K562 (cell line): ENCODE results near the gene IFFO2. TPM values are rescaled to one million over a fixed set of nuclear protein-coding genes. Genes with fewer than 3 reads are reported as not detected.

Experiments used
- ATAC-seq: fragments of 200-7000 bp; cut with Tn5 transposase; 3 replicates; pipeline ENCODE4 v1.9.1; 2020; ENCODE audit warnings: moderate library complexity
- BruUV-seq: library from RNA; stranded (reverse); fragments of 400-500 nt; replicated peaks from 2 replicates; lab custom pipeline; 2021; lab: Mats Ljungman, UMichigan
- CTCF ChIA-PET: fragments of 300-600 bp; formaldehyde crosslinking; extraction: SDS; loops from one replicate; lab custom pipeline; 2021; ENCODE audit warnings: low intra/inter-chr PET ratio; lab: Yijun Ruan, JAX
- POLR2A ChIA-PET: fragments of 300-600, 350-650 bp; sonication (Branson Sonifier 250); formaldehyde crosslinking; extraction: SDS; loops from one replicate; lab custom pipeline; 2021; ENCODE audit warnings: antibody characterized with exemption, inconsistent platforms; lab: Yijun Ruan, JAX
- DNase-seq, 4 experiments: peaks; one replicate each; pipeline versions ENCODE4 v3.0.0 to v3.0.0-alpha.2; 2011 to 2018; ENCODE audit warnings: low spot score in 3 of 4, mixed read lengths in 3 of 4; ENCODE audit errors: extremely low read depth in 1 of 4
- FAIRE-seq: peaks from 2 replicates; lab custom pipeline; 2011; peaks lifted over from hg19 to GRCh38; lab: Jason Lieb, UNC
- H2AFZ ChIP-seq: 2 replicates; pipeline ENCODE4 v1.6.0; 2011; ENCODE audit warnings: low read depth, low read length, control low read depth, inconsistent platforms
- H3K27ac ChIP-seq: fragments of 200-600 bp; 3 replicates; pipeline ENCODE4 v1.8.0; 2011; ENCODE audit warnings: low read depth, mild to moderate bottlenecking, control low read depth, inconsistent platforms, low read length, moderate library complexity, mixed read lengths; ENCODE audit errors: extremely low read depth
- H3K27me3 ChIP-seq, 2 experiments: fragments of 300-600 bp in 1 of 2; 2 replicates in 1 of 2; 3 replicates in 1 of 2; pipeline versions ENCODE4 v1.6.0 to v1.8.0; 2011; ENCODE audit warnings: inconsistent platforms in 2 of 2, low read length in 2 of 2, mild to moderate bottlenecking in 1 of 2, mixed read lengths in 1 of 2, moderate library complexity in 1 of 2; ENCODE audit not compliant: control insufficient read depth in 2 of 2, insufficient read depth in 2 of 2
- H3K36me3 ChIP-seq: fragments of 300-600 bp; 3 replicates; pipeline ENCODE4 v1.8.0; 2011; ENCODE audit warnings: mild to moderate bottlenecking, low read length, inconsistent platforms; ENCODE audit not compliant: control insufficient read depth, insufficient read depth
- H3K4me1 ChIP-seq, 2 experiments: fragments of 200-600 bp in 1 of 2; replicated peaks in 1 of 2; 2 replicates in 1 of 2; 3 replicates in 1 of 2; pipeline versions ENCODE4 v1.5.1 to v1.8.0; 2011; ENCODE audit warnings: inconsistent platforms in 2 of 2, low read length in 2 of 2, mild to moderate bottlenecking in 1 of 2, mixed read lengths in 1 of 2, moderate library complexity in 1 of 2; ENCODE audit not compliant: control insufficient read depth in 2 of 2, insufficient read depth in 2 of 2
- H3K4me2 ChIP-seq: 2 replicates; pipeline ENCODE4 v1.6.1; 2011; ENCODE audit warnings: low read length, control low read depth, inconsistent platforms, mixed read lengths; ENCODE audit not compliant: insufficient read depth
- H3K4me3 ChIP-seq: fragments of 200-600 bp; sonication (generic), shearing (Covaris generic); 2 replicates; pipeline ENCODE4 v1.5.1; 2016; ENCODE audit warnings: control low read depth, inconsistent platforms
- H3K79me2 ChIP-seq: fragments of 200-600 bp; 3 replicates; pipeline ENCODE4 v1.8.0; 2011; ENCODE audit warnings: low read length, inconsistent platforms; ENCODE audit not compliant: control insufficient read depth, insufficient read depth
- H3K9ac ChIP-seq, 2 experiments: 2 replicates each; pipeline versions ENCODE4 v1.6.0 to v1.6.1; 2011; ENCODE audit warnings: low read depth in 2 of 2, low read length in 2 of 2, control low read depth in 1 of 2, inconsistent platforms in 1 of 2, mild to moderate bottlenecking in 1 of 2, mixed read lengths in 1 of 2; ENCODE audit not compliant: insufficient read depth in 1 of 2
- H3K9me1 ChIP-seq: one replicate; pipeline ENCODE4 v1.6.0; 2011; ENCODE audit warnings: inconsistent platforms, mild to moderate bottlenecking, low read length, moderate library complexity; ENCODE audit not compliant: control insufficient read depth, insufficient read depth
- H3K9me3 ChIP-seq: replicated peaks from 2 replicates; pipeline ENCODE4 v1.5.1; 2011; ENCODE audit warnings: low read depth, low read length, inconsistent platforms; ENCODE audit not compliant: control insufficient read depth, insufficient read depth
- H4K20me1 ChIP-seq: replicated peaks from 2 replicates; pipeline ENCODE4 v1.6.1; 2011; ENCODE audit warnings: low read length, inconsistent platforms, mixed read lengths; ENCODE audit not compliant: control insufficient read depth, insufficient read depth
- COPS2 ChIP-seq: fragments of 450-650 bp; conservative IDR thresholded peaks from 2 replicates; pipeline ENCODE4 v1.6.1; 2016; ENCODE audit warnings: mild to moderate bottlenecking, moderate library complexity
- CREM ChIP-seq: IDR thresholded peaks from 2 replicates; pipeline ENCODE4 v1.6.1; 2014; ENCODE audit warnings: antibody characterized with exemption, low read depth
- GABPA ChIP-seq: fragments of 200-800 bp; sonication (Bioruptor generic); conservative IDR thresholded peaks from 2 replicates; pipeline ENCODE4 v1.6.1; 2016; ENCODE audit warnings: low read depth, missing genetic modification characterization, missing compliant biosample characterization
- NCOA6 ChIP-seq: fragments of 450-650 bp; IDR thresholded peaks from 2 replicates; pipeline ENCODE4 v1.6.1; 2017; ENCODE audit warnings: mild to moderate bottlenecking
- NONO ChIP-seq, 2 experiments: fragments of 200-400 bp in 1 of 2; fragments of 450-650 bp in 1 of 2; formaldehyde crosslinking in 1 of 2; IDR thresholded peaks; 2 replicates each; pipeline ENCODE4 v1.6.1; 2017; ENCODE audit warnings: low read depth in 2 of 2, mild to moderate bottlenecking in 2 of 2, moderate library complexity in 2 of 2, low read length in 1 of 2
- PHF21A ChIP-seq: fragments of 450-650 bp; IDR thresholded peaks from 2 replicates; pipeline ENCODE4 v1.6.1; 2017; ENCODE audit warnings: low read depth, borderline replicate concordance
- PRPF4 ChIP-seq: fragments of 200-400 bp; formaldehyde crosslinking; IDR thresholded peaks from one replicate; pipeline ENCODE4 v1.6.1; 2017; ENCODE audit warnings: low read length, low read depth, mild to moderate bottlenecking; ENCODE audit not compliant: insufficient read depth, poor library complexity, severe bottlenecking
- SP1 ChIP-seq: sonication (generic); formaldehyde crosslinking; IDR thresholded peaks from 2 replicates; pipeline ENCODE4 v1.8.1; 2022; ENCODE audit warnings: mild to moderate bottlenecking, missing genetic modification reagents
- STAT5A ChIP-seq: IDR thresholded peaks from 2 replicates; pipeline ENCODE4 v1.6.1; 2012; ENCODE audit warnings: low read length, inconsistent platforms, borderline replicate concordance
- ZNF347 ChIP-seq: fragments of 450-650 bp; formaldehyde crosslinking; IDR thresholded peaks from 2 replicates; pipeline ENCODE4 v1.4.0; 2020; ENCODE audit warnings: low read depth, mild to moderate bottlenecking, moderate library complexity
- ZNF444 ChIP-seq: fragments of 250-450 bp; sonication (Bioruptor Pico); IDR thresholded peaks from 2 replicates; pipeline ENCODE4 v1.4.0; 2020; ENCODE audit warnings: mild to moderate bottlenecking, moderate library complexity
- ZNF764 ChIP-seq: fragments of 250-450 bp; sonication (Bioruptor Pico); IDR thresholded peaks from 2 replicates; pipeline ENCODE4 v1.4.0; 2020; ENCODE audit warnings: low read depth, mild to moderate bottlenecking, moderate library complexity
- WGBS: fragments of 100-300 bp; shearing (Covaris generic); methylation state at CpG from one replicate; pipeline ENCODE4 v1.1.6; 2016; ENCODE audit warnings: low coverage, mixed read lengths; ENCODE audit not compliant: insufficient coverage; ENCODE audit errors: missing lambda C conversion rate; 5-methylcytosine and 5-hydroxymethylcytosine counted together
- in situ Hi-C: fragments of 300-500 bp; cut with MboI; formaldehyde crosslinking; loops from 4 replicates; pipeline ENCODE4 v1.15.0; 2018; ENCODE audit warnings: inconsistent platforms, mixed read lengths
- intact Hi-C: fragments of 100-400 bp; cut with micrococcal nuclease; formaldehyde crosslinking; loops from 2 replicates; pipeline ENCODE4 v1.14.2; 2022
- polyA plus RNA-seq, 8 experiments: library from polyadenylated mRNA; depleted of rRNA in 4 of 8; stranded (reverse) in 5 of 8; unstranded in 3 of 8; fragments of >200 nt; fragmentation: Nextera tagmentation in 2 of 8; fragmentation: Illumina TruSeq in 1 of 8; extraction: Ambion mirVana in 2 of 8; extraction: Trizol in 1 of 8; gene quantifications; 2 replicates each; pipeline versions ENCODE4 v1.2.1 to v1.2.3, GENCODE V29; 2011 to 2014; ENCODE audit warnings: inconsistent platforms in 1 of 8, missing spikeins in 1 of 8
- total RNA-seq, 7 experiments: library from RNA; depleted of rRNA in 6 of 7; stranded (reverse); fragments of >200 nt in 6 of 7; fragmentation: Illumina TruSeq in 2 of 7; extraction: Trizol in 2 of 7; gene quantifications; 2 replicates each; pipeline versions ENCODE4 v1.2.1 to v1.2.3, GENCODE V29; 2011 to 2021; ENCODE audit warnings: low replicate concordance in 1 of 7
- TF ChIP-seq, protein P1 (sequence below): fragments of 250-450 bp; sonication (Bioruptor Pico); IDR thresholded peaks from 2 replicates; pipeline ENCODE4 v1.8.0; 2022; ENCODE audit warnings: moderate library complexity, mild to moderate bottlenecking, inconsistent platforms
- TF ChIP-seq, protein P2 (sequence below), 2 experiments: fragments of 250-450 bp in 1 of 2; fragments of 450-650 bp in 1 of 2; sonication (Bioruptor Pico) in 1 of 2; IDR thresholded peaks; 2 replicates each; pipeline versions ENCODE4 v1.6.1 to v1.8.0; 2016 to 2021; ENCODE audit warnings: mild to moderate bottlenecking in 2 of 2, moderate library complexity in 2 of 2, missing compliant biosample characterization in 1 of 2, missing genetic modification characterization in 1 of 2
- TF ChIP-seq, protein P3 (sequence below): fragments of 450-650 bp; IDR thresholded peaks from 2 replicates; pipeline ENCODE4 v1.7.1; 2018; ENCODE audit warnings: mild to moderate bottlenecking, low read depth; ENCODE audit not compliant: partially characterized antibody
- TF ChIP-seq, protein P4 (sequence below): fragments of 450-650 bp; formaldehyde crosslinking; IDR thresholded peaks from 2 replicates; pipeline ENCODE4 v1.4.0; 2020; ENCODE audit warnings: mild to moderate bottlenecking

The IFFO2 gene
- total and polyA plus RNA-seq, 9 of the 15 experiments (the other 6 are each of a cell fraction or from before 2014, with no cell fraction given) = 0.15 to 1.0 (median 0.44) TPM; not detected in 2

DNA sequence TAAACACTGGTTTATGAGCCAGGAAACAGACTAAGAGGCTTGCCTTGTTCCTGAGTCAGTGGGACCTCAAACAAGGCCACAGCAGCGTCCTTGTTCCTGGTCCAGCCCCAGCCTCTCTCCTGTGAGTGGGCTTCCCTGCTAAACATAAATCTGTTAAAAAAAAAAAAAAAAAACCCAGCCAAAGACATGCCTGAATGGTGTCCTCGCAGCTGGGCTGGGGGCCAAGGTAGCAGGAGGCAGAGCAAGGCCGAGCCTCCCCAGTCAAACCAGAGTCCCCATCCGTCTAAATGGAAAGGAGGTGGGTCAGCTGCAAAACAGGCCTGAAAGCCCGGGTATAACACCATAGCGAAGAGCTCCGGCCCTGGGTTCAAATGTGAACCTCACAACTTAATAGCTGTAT is 18.1 kb upstream of the IFFO2 start (continued):
- TF ChIP-seq STAT5A = no peak
- TF ChIP-seq PHF21A = no peak
- no peak for TF ChIP-seq ZNF347 (CRISPR knock-in tag)
- TF ChIP-seq, all 486 proteins: peak for 0

DNA sequence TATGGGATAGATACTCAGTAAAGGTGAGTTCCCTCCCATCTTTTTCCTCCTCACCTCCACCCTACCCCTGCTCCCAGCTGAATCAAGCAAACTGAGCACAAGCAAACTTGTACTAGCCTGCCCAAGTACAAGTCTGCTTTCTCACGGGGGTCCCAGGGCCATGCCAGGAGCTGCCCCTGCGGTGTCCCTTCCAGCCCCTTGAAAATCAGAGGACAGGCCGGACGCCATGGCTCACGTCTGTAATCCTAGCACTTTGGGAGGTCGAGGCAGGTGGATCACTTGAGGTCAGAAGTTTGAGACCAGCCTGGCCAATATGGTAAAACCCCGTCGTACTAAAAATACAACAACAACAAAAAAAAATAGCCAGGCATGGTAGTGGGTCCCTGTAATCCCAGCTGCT is 17.5 kb upstream of the IFFO2 start:
- in situ Hi-C loops = no loop called here
- 0% methylated on average over 8 of the region's 8 CpGs for WGBS
- TF ChIP-seq NCOA6 (no peak), ZNF764 (CRISPR knock-in tag) (no peak), SP1 (CRISPR knock-in tag) (no peak), NONO (IDR thresholded peaks at IDR 0.05; ENCODE audit: low read depth in 2 of 2, low read length in 1 of 2) (no peak), COPS2 (no peak), ZNF444 (CRISPR knock-in tag) (no peak), GABPA (tag) (no peak), CREM (no peak), PRPF4 (no peak)
- TF ChIP-seq, protein P1, sequence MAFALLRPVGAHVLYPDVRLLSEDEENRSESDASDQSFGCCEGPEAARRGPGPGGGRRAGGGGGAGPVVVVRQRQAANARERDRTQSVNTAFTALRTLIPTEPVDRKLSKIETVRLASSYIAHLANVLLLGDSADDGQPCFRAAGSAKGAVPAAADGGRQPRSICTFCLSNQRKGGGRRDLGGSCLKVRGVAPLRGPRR = no peak
- TF ChIP-seq, protein P2, sequence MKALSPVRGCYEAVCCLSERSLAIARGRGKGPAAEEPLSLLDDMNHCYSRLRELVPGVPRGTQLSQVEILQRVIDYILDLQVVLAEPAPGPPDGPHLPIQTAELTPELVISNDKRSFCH (CRISPR knock-in tag; IDR thresholded peaks at IDR 0.05) = no peak
- TF ChIP-seq, protein P2 (tag; IDR thresholded peaks at IDR 0.05) = no peak
- TF ChIP-seq, protein P3, sequence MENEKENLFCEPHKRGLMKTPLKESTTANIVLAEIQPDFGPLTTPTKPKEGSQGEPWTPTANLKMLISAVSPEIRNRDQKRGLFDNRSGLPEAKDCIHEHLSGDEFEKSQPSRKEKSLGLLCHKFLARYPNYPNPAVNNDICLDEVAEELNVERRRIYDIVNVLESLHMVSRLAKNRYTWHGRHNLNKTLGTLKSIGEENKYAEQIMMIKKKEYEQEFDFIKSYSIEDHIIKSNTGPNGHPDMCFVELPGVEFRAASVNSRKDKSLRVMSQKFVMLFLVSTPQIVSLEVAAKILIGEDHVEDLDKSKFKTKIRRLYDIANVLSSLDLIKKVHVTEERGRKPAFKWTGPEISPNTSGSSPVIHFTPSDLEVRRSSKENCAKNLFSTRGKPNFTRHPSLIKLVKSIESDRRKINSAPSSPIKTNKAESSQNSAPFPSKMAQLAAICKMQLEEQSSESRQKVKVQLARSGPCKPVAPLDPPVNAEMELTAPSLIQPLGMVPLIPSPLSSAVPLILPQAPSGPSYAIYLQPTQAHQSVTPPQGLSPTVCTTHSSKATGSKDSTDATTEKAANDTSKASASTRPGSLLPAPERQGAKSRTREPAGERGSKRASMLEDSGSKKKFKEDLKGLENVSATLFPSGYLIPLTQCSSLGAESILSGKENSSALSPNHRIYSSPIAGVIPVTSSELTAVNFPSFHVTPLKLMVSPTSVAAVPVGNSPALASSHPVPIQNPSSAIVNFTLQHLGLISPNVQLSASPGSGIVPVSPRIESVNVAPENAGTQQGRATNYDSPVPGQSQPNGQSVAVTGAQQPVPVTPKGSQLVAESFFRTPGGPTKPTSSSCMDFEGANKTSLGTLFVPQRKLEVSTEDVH = no peak
- TF ChIP-seq, protein P4, sequence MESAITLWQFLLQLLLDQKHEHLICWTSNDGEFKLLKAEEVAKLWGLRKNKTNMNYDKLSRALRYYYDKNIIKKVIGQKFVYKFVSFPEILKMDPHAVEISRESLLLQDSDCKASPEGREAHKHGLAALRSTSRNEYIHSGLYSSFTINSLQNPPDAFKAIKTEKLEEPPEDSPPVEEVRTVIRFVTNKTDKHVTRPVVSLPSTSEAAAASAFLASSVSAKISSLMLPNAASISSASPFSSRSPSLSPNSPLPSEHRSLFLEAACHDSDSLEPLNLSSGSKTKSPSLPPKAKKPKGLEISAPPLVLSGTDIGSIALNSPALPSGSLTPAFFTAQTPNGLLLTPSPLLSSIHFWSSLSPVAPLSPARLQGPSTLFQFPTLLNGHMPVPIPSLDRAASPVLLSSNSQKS = no peak
- H4K20me1 ChIP-seq = no peaks in the 10 kb centered on the region
- H3K36me3 ChIP-seq = no peaks in the 10 kb centered on the region
- DNase-seq = no peak
- intact Hi-C loops = no loop called here
- BruUV-seq = no TSS peak
- POLR2A ChIA-PET = interaction anchor here (1.0 to 1.2 kb wide), 2 partner anchors 9 to 51 kb away, joined by 3 read pairs; no protein-coding TSS in a partner anchor
- no peak overlapping the region for H3K4me3 ChIP-seq
- H3K27me3 ChIP-seq = peaks cover 38 to 53% of the 10 kb centered on the region in 2 experiments
- no peaks in the 10 kb centered on the region for H3K9me1 ChIP-seq
- no peak for FAIRE-seq
- no peak overlapping the region for H3K27ac ChIP-seq
- H3K4me1 ChIP-seq = no peaks in the 10 kb centered on the region
- no peak for ATAC-seq
- no peak overlapping the region for H2AFZ ChIP-seq
- H3K9me3 ChIP-seq = no peaks in the 10 kb centered on the region
- no peak overlapping the region for H3K4me2 ChIP-seq
- H3K79me2 ChIP-seq = no peaks in the 10 kb centered on the region
- CTCF ChIA-PET = no interaction called here
- H3K9ac ChIP-seq = no peak overlapping the region
